Raji (cell line): ENCODE results near the gene TRIM39.

Source experiments
- POLR2A ChIP-seq: IDR thresholded peaks from 2 replicates; pipeline ENCODE4 v1.6.1; 2011; ENCODE audit warnings: low read depth, low read length, control low read depth; ENCODE audit not compliant: insufficient read depth

The TRIM39 gene

DNA sequence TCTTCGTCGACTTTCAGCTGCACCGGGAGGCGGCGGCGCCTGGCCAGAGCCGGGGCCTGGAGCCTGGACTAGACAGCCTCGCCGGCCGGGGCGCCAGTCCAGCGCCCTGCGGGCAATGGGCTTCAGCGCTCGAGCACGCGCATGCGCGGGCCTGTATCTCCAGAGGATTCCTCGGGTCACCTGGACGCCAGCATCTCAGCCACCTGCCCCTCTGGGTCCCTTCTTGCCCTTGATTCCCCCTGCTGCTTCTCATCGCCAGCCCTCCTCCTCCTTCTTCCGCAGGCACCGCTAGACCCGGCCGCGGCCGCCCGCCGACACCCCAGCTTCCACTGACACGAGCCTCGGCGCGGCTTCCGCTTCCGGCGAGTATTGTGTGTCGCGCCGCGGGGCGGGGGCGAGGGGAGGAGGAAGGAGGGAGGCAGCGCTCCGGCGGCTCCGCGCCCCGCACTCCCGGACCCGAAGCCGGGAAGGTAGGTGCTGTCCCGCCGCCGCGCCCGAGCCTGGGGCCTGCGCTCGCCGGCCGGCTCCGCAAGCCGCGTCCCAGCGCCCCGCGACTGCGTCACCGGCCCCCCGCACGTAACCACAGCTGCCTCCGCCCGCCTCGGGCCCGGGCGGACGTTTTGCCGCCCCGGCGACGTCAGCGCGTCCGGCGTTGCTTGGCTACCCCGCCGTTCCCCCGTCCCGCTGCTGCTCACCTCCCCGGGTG is at the start of gene TRIM39:
Gene TRIM39 (plus strand): TSS at position 402 of the 706 bp plus-strand sequence. CDS start 2,391 bp downstream, outside the sequence.
- TF ChIP-seq POLR2A, result peak; percentile 70

- TF ChIP-seq POLR2A, result no peak
These were observed 44.2 kb upstream of the TRIM39 start for GRCh38 chr6:30282522-30282921.

DNA sequence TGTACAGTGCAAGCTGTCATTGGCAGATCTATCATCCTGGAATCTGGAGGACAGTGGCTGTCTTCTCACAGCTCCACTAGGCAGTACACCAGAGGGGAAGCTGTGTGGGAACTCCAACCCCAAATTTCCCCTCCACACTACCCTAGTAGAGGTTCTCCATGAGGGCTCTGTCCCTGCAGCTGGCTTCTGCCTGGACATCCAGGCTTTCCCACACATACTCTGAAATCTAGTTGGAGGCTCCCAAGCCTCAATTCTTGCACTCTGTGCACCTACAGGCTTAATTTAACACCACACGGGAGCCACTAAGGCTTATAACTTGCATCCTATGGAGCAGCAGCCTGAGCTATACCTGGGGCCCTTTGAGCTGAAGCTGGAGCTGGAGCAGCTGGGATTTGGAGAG is 43.0 kb upstream of the TRIM39 start:
- no peak for TF ChIP-seq POLR2A

DNA sequence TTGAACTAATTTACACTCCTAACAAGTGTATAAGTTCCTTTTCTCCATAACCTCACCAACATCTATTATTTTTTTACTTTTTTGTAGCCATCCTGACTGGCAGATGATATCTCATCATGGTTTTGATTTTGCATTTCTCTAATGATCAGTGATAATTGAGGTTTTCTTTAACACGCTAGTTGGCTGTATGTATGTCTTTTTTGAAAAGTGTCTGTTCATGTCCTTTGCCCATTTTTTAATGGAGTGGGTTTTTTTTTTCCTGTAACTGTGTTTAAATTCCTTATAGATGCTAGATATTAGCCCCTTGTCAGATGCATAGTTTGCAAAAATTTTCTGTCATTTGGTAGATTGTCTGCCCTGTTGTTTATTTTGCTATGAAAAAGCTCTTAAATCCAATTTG is 39.6 kb upstream of the TRIM39 start:
- TF ChIP-seq POLR2A, result no peak

GRCh38 chr6:30295837-30296236 is 30.9 kb upstream of the TRIM39 start:
- no peak for TF ChIP-seq POLR2A

DNA sequence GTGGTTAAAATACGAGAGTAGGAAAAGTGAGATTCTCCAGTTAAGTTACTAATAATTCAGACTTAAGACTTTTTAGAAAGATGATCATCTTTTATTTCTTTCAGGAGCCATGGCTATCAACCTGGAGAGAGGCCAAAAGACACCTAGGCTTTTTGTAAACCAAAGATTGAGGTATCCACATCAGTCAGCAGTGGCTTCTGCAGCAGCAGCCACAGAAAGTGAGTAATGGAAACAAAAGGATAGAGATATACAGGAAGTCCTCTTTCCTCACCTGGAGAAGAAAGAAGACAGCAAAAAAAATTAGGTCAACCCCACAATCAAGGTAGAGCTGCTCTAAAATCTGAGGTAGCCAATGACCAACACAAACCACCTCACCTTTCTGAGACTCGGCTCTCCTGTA is 22.7 kb upstream of the TRIM39 start:
- TF ChIP-seq POLR2A, result no peak

DNA sequence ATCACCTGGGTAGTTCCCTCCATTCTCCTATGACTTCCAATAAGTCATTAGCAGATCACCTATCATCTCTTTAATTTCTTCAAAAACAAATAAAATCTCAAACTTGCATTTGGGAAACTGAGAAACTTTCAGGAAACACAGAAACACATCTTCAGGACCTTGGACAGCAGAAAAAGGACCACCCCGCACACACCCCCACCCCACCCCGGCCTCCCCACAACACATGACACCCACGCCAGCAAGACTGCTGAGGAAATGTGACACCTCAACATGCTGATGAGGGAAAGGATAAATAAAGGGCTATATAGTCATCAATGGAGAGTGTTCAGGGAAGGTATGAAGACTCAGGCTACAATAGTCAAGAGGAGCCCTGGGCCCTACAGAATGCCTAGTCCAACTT is 15.6 kb upstream of the TRIM39 start:
- no peak for TF ChIP-seq POLR2A

DNA sequence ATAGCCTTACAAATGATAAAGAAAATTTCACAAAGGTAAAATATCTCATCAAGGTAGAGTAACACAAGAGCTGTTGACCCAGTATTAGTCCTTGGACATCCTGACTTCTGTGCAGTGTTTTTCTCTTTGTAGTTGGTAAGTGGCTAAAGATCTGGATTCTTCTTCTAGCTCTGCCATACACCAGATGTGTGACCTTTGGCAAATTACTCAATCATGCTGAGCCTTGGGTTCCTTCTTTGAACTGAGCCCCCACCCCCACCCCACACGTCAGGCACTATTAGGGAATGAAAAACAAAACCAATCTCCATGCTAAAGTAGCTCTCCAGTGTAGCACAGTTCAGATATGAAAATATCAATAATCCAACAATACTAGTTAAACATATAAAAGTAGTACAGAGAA is 15.1 kb upstream of the TRIM39 start:
- TF ChIP-seq POLR2A, result no peak

DNA sequence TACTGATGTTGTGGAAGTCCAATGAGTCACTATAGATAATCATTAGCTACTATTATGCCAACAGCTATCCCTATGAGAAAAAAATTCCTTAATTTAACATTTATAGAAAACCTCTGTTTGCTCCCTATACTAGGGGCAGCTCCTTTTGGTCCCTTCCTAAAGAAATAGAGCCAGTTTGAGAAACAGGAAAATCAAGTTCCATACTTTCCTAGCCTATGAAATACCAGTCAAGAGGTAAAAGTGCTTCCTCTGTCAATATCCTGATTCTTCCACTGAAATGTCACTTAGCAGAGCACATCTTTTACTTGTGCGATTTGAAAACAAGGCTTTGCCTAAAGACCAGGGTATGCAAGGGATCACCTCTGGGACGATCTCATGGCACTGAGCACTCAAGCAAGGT is 14.5 kb upstream of the TRIM39 start:
- no peak for TF ChIP-seq POLR2A

DNA sequence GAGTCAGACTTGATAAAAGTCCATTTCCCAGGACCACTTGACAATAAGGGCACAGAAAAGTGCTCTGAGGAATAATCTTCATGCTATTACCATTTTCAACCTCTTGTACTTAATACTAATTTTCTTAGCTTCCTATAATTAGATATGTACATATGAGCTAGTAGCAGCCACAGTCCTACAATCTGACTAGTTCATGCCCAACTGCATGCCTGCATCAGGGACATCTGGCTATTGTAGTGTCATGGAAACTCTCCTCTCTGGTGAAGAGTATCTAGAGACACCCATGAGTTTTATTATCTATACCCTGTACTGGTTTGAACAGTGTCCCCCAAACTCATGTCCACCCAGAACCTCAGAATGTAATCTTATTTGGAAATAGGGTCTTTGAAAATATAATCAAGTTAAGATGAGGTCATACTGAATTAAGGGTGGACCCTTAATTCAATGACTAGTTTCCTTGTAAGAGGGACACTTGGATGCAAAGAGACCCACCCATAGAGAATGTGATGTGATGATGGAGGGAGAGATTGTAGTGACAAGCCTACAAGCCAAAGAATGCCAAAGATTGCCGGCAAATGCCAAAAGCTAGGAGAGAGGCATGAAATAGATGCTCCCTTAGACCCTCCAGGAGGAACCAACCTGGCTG is 13.9 kb upstream of the TRIM39 start:
- no peak for TF ChIP-seq POLR2A

DNA sequence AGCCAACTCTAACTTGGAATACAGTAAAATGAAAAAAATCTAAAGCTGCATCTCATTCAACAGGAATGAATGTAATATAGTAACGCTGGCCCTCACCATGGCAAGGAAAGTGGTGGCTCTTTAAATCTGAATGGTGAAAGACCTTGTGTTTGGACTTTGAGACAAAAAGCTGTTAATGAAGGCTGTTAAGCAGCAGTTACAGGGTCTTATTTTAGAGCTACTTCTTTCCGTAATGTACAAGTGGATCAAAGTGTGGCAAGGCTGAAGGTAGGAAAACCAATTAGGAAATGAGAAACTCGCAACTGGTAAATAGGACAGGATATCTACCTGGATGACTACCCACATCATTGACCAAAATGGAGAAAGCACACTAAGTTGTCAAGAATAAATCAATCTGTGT is 11.6 kb upstream of the TRIM39 start:
- TF ChIP-seq POLR2A, result no peak

GRCh38 chr6:30317913-30318589 is 8.7 kb upstream of the TRIM39 start:
- no peak for TF ChIP-seq POLR2A

DNA sequence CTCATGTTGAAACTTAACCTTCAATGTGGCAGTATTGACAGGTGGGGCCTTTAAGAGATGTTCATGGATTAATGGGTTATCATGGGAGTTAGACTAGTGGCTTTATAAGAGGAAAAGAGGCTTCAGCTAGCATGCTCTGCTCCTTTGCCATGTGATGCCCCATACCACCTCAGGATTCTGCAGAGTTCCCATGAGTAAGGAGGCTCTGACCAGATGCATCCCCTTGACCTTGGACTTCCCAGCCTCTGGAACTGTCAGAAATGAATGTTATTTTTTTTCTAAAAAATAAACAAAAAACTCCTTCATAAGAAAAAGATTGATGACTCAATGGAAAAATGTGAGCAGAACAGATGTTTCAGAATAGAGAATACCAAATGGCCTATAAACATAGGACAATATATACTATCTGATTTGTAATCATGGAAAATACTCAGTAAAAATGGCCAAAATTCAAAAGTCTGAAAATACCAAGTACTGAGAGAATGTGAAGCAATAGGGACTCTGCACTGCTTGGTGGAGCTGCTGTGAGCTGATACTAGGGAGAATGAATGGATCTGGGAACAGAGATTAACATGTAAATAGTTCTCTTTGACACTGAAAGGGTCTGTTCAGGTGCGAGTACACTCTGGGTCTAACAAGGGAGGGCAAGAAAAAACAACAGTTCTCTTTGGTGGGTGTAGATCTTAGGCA is 7.4 kb upstream of the TRIM39 start:
- TF ChIP-seq POLR2A, result no peak

DNA sequence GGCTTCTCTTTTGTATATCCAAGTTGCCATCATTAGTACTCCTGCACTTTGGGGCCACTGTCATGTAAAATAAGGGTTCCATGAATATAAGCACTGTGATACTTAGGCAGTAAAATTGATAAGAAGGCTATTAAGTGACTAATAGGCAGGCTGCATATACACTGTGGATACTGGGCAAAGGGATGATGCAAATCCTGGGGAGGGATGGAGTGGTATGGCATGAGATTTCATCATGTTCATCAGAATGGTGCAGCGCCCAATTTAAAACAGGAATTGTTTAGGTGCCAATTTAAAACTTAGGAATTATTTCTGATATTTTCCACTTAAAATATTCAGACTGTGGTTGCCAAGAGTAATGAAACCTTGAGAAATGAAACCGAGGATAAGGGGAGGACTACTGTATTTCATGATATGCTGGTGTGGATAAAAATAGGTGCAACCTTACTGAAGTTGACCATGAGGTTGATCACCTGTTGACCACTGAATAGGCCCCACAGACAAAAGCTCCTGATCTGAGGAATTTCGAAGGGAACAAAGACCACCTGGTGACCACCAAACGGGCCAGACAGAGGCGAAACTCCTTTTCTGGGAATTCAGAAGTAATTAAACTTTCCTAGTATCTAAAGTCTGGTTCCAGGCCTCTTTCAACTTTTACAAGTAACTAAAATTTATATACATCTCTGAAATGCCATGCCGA is 4.9 kb upstream of the TRIM39 start:
- TF ChIP-seq POLR2A, result no peak

DNA sequence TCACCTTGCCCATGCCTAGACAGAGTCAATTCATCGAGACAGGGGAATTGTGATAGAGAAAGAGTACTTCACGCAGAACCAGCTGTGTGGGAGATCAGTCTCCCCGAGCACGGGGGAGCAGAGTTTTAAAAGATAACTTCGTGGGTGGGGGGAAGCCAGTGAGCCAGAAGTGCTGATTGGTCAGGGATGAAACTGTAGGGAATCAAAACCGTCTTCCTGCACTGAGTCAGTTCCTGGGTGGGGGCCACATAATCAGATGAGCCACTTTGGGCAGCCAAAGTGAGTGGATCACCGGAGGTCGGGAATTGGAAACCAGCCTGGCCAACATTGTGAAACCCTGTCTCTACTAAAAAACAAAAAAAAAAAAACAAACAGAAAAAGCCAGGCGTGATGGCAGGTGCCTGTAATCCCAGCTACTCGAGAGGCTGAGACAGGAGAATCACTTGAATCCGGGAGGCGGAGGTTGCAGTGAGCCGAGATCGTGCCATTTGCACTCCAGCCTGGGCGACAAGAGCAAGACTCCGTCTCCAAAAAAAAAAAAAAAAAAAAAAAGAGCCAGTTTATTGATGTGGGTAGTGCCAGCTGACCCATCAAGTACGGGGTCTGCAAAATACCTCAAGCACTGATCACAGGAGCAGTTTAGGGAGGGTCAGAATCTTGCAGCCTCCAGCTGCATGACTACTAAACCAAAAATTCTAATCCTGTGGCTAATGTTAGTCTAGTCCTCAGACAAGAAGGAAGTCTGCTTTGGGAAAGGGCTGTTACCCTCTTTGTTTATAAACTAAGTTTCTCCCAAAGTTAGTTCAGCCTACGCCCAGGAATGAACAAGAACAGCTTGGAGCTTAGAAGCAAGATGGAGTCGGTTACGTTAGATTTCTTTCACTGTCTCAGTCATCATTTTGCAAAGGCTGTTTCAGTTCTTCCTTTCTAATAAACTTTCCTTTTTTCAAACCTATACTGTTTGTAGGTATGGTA is 3.9 kb upstream of the TRIM39 start:
- no peak for TF ChIP-seq POLR2A

DNA sequence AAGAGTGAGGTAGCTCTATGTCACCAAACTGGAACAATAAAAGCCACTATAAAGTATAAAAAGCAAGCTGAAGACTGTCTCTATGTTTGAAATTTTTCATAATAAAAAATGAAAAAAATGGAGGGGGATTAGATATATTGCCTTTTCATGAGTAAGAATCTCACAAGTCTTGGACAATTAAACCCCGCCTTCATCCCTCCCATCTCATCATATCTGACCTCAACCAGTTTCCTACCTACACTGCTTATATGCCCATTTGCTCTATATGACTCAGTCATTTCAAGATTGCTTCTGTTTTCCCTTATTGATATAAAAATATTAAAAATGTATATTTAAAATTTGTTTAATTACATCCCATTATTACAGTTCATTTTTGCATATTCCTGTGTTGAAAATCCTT is 2.9 kb upstream of the TRIM39 start:
- TF ChIP-seq POLR2A, result no peak
